Colonic mucosa (tissue), 4 donors: ENCODE data around the gene YOD1. TPM values are rescaled to one million over a fixed set of nuclear protein-coding genes. Genes with fewer than 3 reads are reported as not detected.

Experiments used
- DNase-seq: peaks from one replicate; pipeline ENCODE4 v3.0.0-alpha.2; 2020
- H3K27ac ChIP-seq: fragments of 200-600 bp; one replicate; pipeline ENCODE4 v1.8.0; 2021
- H3K27me3 ChIP-seq: fragments of 200-600 bp; one replicate; pipeline ENCODE4 v1.8.0; 2021
- H3K36me3 ChIP-seq: fragments of 200-600 bp; one replicate; pipeline ENCODE4 v1.8.0; 2021
- H3K4me1 ChIP-seq: fragments of 200-600 bp; one replicate; pipeline ENCODE4 v1.8.0; 2021; ENCODE audit warnings: mild to moderate bottlenecking
- H3K4me3 ChIP-seq: fragments of 200-600 bp; one replicate; pipeline ENCODE4 v1.8.0; 2021
- H3K9ac ChIP-seq, 2 donors: one replicate each; pipeline ENCODE4 v1.7.0; 2013; ENCODE audit warnings: control low read depth in 2 of 2, low read depth in 2 of 2, low read length in 2 of 2
- H3K9me3 ChIP-seq: fragments of 200-600 bp; one replicate; pipeline ENCODE4 v1.8.0; 2021
- intact Hi-C: fragments of 100-400 bp; cut with DNase I; formaldehyde crosslinking; loops from one replicate; pipeline ENCODE4 v1.14.1; 2022
- total RNA-seq, 2 donors: library from RNA; stranded (reverse); fragmentation: NEBNext Ultra II Directional in 1 of 2; extraction: Animal tissue kit (Norgen Biotek cat#: 25700) in 1 of 2; gene quantifications; one replicate each; pipeline ENCODE4 v1.2.1, GENCODE V29; 2021
- TF ChIP-seq, protein P1 (sequence below): fragments of 200-600 bp; IDR thresholded peaks from one replicate; pipeline ENCODE4 v1.8.0; 2022; ENCODE audit warnings: antibody characterized with exemption, mild to moderate bottlenecking
- donor health status: healthy.
- donor health status: DM: no; HTN: no; CAD: no.
- donor health status: DM: no; HTN: no; CAD: no.

Gene YOD1
- total RNA-seq, 2 donors from 2014 or later: 5.7 to 8.0 TPM

DNA sequence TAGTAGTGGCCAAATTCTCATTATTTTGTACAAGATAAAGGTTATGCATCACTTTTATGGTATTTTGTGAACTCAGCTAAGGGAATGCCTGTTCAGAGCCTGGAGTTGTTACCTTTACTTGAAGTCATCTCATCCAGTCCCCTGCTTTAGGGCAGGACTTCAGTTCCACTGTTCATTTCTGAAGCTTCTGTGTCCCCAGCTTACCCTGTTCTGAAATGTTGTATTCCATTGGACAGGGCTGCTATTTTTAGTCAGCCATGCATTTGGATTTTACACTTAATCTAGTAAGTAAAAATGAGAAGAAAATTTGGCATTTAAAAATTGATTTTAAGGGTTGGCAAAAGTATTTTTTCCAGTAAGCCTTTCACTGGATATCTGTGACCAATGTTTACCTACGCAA, 26.0 kb upstream of the YOD1 start:
- TF ChIP-seq, protein P1, sequence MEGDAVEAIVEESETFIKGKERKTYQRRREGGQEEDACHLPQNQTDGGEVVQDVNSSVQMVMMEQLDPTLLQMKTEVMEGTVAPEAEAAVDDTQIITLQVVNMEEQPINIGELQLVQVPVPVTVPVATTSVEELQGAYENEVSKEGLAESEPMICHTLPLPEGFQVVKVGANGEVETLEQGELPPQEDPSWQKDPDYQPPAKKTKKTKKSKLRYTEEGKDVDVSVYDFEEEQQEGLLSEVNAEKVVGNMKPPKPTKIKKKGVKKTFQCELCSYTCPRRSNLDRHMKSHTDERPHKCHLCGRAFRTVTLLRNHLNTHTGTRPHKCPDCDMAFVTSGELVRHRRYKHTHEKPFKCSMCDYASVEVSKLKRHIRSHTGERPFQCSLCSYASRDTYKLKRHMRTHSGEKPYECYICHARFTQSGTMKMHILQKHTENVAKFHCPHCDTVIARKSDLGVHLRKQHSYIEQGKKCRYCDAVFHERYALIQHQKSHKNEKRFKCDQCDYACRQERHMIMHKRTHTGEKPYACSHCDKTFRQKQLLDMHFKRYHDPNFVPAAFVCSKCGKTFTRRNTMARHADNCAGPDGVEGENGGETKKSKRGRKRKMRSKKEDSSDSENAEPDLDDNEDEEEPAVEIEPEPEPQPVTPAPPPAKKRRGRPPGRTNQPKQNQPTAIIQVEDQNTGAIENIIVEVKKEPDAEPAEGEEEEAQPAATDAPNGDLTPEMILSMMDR: no peak
- no peak for DNase-seq
- Histone ChIP-seq H3K27ac (no peak overlapping the region), H3K4me1 (no peaks in the 10 kb centered on the region), H3K36me3 (no peaks in the 10 kb centered on the region), H3K9ac (no peak overlapping the region), H3K27me3 (no peaks in the 10 kb centered on the region), H3K4me3 (no peak overlapping the region), H3K9me3 (no peaks in the 10 kb centered on the region)
- intact Hi-C loops: loop anchor here (1.0 kb wide), 1 partner anchor 27 kb away; no protein-coding TSS in a partner anchor

DNA sequence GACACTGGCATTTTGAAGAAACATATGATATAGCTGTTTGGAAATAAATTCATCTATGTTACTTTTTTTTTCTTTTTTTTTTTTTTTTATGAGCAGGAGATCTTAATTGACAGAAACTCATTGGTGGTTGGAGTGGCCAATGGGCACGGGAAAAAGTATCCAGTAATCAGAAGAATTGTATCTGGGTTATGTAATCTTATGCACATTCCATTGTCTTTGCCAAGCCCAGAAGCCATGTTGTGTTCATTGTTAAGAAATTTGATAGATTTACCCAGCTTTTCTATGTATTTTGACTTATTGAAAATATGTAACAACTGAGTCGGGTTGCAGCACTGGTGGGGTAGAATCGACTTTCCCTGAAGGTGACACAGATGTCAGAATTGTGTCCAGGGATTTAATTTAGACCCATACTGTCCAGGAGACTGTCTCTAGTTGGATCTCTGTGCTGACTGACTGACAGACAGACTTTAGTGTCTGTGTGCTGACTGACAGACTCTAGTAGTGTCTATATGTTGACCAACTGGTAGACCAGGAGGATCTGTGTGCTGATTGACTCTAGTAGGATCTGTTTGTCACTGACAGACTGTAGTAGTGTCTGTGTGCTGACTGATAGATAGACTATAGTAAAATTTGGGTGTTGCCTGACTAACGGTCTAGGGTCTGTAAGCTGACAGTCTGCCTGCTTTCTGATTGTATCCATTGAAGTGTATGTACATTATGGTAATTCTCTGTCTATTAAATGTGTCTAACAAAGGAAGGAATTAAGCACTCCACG, 25.4 kb upstream of the YOD1 start:
- Histone ChIP-seq H3K4me3 (no peak overlapping the region), H3K36me3 (no peaks in the 10 kb centered on the region), H3K9ac (no peak overlapping the region), H3K27ac (no peak overlapping the region), H3K4me1 (no peaks in the 10 kb centered on the region), H3K27me3 (no peaks in the 10 kb centered on the region), H3K9me3 (no peaks in the 10 kb centered on the region)
- TF ChIP-seq, protein P1: no peak
- no peak for DNase-seq
- intact Hi-C loops: no loop called here

DNA sequence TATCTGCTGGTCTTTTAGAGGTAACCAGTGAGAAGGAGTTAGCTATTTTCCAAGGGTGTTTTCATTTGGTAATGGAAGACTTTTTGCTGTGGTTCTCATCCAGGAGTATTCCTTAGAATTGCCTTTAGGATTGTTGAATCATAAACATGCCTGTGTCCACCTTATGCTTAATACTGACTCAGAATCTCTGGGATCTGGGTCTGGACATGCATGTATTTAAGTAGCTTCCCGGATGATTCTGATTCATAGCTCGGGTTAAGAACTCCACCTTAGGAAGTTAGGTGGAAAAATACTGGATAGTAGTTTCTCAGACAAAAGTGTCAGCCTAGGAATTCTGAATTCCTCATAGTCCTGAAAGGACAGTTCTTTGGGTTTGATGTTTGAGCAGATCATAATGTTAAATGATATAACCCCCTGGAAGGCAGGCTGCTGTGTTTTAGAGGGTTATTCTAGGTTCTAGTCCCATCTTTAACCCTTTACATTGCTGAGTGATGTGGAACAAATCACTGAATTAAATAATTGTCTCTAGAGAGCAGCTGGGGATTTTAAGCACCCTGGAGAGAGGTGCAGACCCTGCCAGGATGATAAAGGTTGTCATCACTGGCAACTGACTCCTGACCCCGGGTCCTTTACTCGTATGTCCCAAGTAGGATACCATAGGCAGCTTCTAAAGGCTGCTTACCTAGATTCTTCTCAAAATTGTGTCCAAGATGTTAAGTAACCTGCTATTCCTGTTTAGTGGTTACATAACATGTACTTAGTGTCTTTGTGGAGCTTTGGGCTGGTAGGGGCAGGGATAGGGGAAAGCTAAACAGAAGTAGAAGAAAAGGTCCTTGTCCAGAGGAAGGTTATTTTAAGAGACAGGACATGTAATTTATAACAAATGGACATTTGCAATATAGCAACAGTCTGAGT, 23.2 kb upstream of the YOD1 start:
- H3K9ac ChIP-seq: no peak overlapping the region
- no peak for DNase-seq
- no peak overlapping the region for H3K4me3 ChIP-seq
- H3K9me3 ChIP-seq: no peaks in the 10 kb centered on the region
- no peaks in the 10 kb centered on the region for H3K4me1 ChIP-seq
- TF ChIP-seq, protein P1: no peak
- no peak overlapping the region for H3K27ac ChIP-seq
- H3K27me3 ChIP-seq: no peaks in the 10 kb centered on the region
- peaks cover 5% of the 10 kb centered on the region for H3K36me3 ChIP-seq
- intact Hi-C loops: no loop called here

DNA sequence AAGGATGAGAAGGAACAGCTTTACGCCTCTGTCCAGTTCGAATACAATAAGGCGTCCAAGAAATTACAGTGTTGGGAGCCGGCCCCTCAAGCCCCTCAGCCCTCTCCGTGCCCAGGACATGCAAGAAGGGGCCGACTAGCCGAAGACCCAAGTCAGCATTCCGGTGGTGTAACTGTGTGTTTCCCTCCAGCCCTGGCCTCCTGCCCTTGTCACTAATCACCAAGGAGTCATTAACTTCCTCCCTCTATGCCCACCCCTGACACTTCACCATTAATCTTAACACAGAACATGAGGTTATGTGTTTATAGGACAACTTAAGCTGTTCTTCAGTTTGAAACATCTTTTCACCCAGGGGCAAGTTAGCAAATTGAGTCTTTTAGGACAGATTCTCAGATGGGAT, 21.2 kb upstream of the YOD1 start:
- TF ChIP-seq, protein P1: no peak
- intact Hi-C loops: no loop called here
- H3K27ac ChIP-seq: no peak overlapping the region
- H3K9me3 ChIP-seq: no peaks in the 10 kb centered on the region
- no peak overlapping the region for H3K4me3 ChIP-seq
- DNase-seq: no peak
- H3K4me1 ChIP-seq: peaks cover 6% of the 10 kb centered on the region
- peaks cover 5% of the 10 kb centered on the region for H3K36me3 ChIP-seq
- H3K9ac ChIP-seq: no peak overlapping the region
- H3K27me3 ChIP-seq: no peaks in the 10 kb centered on the region

DNA sequence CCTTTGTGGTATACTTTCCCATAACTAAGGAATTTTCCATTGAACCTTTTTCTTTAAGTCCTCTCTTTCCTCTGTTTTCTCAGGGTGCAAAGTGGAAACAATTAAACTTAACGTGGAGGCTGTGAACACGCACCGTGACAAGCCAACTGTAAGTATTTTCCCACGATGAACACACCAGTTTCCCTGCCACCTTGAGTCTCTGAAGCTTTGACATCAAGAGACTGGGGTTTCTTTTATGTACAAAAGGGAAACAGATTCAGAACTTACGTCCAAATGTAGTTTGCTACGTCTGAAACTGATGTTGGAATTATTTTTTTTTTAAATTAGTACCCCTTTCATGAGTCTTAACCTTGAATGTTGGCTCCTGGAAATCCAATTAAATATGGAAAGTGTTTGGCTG, 20.4 kb upstream of the YOD1 start:
- Histone ChIP-seq H3K4me3 (no peak overlapping the region), H3K4me1 (peaks cover 6% of the 10 kb centered on the region), H3K36me3 (peaks cover 5% of the 10 kb centered on the region), H3K9ac (no peak overlapping the region), H3K27ac (no peak overlapping the region), H3K9me3 (no peaks in the 10 kb centered on the region), H3K27me3 (no peaks in the 10 kb centered on the region)
- DNase-seq: no peak
- TF ChIP-seq, protein P1: no peak
- intact Hi-C loops: no loop called here
